Measurements from ENCODE around the gene NUP50.

DNA sequence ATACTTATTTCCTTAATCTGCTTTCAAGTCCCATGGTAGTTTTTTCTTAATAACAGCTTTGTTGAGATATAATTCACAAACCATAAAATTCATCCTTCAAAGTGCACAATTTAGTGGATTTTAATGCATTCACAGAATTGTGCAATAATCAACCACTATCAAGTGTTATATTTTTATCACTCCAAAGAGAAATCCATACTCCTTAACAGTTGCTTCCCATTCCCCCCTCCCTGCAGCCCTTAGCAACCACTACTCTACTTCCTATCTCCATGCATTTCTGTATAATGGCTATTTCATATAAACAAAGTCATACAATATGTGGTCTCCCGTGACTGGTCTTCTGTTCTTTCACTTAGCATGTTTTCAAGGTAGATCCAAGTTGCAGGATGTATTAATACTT lies 18.8 kb upstream of the NUP50 start:
- TF ChIP-seq, protein P1, sequence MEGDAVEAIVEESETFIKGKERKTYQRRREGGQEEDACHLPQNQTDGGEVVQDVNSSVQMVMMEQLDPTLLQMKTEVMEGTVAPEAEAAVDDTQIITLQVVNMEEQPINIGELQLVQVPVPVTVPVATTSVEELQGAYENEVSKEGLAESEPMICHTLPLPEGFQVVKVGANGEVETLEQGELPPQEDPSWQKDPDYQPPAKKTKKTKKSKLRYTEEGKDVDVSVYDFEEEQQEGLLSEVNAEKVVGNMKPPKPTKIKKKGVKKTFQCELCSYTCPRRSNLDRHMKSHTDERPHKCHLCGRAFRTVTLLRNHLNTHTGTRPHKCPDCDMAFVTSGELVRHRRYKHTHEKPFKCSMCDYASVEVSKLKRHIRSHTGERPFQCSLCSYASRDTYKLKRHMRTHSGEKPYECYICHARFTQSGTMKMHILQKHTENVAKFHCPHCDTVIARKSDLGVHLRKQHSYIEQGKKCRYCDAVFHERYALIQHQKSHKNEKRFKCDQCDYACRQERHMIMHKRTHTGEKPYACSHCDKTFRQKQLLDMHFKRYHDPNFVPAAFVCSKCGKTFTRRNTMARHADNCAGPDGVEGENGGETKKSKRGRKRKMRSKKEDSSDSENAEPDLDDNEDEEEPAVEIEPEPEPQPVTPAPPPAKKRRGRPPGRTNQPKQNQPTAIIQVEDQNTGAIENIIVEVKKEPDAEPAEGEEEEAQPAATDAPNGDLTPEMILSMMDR (IDR thresholded peaks at IDR 0.05; ENCODE audit: low read depth, low read length): no peak
- TF ChIP-seq EZH2phosphoT487 (IDR thresholded peaks at IDR 0.05; ENCODE audit: low read depth): no peak
